Measurements from ENCODE around the gene LDLRAD1.
"Not testable (repeated sequence)": the region's sequence is repeated elsewhere in the genome, so short reads cannot be mapped to it uniquely, and the experiment has no call there.

LDLRAD1 gene

DNA sequence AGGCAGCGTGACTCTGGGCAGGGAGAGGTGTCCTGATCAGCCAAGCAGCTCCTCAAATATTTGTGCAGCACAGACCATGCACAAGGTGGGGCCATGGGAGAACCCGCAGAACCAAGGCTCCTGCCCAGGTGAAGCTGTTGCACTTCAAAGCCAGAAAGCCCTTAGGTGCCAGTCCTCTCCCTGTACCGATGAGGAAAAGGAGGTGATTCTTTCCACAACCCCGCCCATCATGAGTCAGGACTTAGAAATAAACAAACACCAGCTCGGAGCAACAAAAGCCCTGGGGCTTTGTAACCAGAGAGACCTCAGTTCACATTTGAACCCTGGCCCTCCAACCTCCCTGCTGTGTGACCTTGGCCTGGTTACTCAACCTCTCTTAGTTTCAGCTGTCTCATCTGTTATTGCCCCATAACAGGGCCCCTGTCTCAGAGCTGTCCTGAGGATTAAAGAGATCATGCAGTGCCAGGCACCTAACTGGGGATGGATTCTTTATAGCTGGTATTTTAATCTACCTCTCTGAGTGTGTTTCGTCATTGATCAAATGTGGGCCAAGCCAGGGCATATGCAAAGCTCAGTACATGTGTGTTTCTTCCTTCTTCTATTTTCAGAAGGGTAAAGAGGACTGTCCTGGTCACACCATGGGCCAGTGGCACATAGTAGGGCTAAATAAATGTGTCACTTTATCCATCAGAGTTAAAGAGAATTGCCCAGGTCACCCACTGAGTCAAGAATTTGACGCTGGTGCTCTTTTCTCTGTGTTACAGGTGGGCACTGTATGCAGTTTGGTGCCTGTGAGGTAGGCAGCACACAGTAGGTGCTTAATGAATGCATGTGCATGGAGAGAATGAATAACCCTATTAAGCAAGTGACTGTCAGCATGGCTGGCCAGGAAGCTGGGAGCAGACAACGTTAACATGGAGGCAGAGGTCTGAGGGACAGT lies 1.4 kb downstream of the LDLRAD1 start:
- DNase-seq = no peak

DNA sequence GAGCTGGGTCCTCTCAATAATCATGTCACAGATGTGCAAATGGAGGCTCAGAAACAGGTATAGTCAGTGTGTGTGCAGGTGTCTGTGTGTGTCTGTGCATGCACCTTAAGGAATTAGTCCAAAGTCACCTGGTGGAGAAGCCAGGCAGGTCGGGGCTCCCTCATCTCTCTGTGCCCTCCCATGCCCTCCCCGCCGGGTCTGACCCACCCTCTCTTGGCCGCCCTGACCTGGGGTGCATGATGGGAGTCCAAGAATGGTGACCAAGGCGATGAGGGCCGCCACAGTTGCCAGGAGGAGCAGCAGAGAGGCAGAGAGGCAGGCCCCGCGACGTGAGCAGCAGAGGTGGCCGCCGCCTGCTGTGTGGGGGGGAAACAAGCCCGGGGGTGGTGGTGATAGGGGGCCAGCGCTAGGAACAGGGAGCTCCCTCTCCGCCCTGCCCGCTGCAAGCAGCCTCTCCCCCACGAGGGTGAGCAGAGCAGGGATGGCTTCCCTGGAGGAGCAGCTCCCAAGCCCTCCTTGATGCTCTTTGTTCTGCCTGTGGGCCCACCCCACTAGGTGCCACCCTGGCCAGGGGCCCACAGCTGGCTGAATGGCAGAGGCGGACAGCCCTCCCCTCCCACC lies 3.9 kb downstream of the LDLRAD1 start:
- no peak for DNase-seq

DNA sequence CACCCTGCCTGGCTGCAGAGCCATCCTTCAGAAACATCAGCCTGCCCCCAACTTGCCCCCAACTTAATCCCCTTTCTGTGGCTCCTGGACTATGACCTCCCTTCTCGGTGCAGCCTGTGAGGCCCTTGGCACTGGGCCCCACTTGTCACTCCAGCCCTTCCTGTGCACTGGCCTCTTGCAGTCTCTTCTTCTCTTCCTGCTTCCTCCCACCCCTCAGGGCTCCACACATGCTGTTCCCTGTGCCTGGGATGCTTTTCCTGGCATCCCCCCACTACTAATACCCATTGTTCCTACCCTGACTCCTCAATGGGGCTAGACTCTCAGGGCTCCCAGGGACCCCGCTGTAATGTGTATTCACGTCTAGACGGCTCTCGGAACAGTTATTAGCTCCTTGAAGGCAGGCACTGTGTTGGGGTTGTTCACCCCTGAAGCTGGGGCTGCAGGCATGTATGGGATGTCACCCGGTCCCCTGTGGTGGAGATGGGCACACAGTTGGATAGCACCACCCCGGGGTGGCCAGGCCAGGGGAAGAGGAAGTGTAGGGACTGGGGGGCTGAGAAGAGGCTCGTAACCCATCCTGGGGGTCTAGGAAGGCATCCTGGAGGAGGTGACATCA lies 4.5 kb downstream of the LDLRAD1 start:
- DNase-seq = no peak

DNA sequence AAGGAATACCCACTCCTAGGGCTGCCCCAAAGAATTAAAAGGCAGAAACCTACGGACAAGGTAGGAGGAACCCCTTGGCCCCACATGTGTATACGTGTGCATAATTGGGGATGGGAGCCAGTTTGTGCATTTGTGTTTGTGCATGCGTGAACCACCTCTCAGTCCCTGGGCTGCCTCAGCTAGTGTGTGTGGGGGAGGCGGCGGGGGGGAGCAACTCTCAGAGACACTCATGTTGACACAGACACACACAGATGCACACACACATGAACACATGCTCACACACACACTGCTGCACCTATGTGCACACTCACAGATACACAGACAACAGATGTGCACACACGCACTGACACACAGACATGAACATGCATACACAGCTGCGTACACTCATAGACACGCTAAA lies 5.1 kb downstream of the LDLRAD1 start:
- no peak for DNase-seq

DNA sequence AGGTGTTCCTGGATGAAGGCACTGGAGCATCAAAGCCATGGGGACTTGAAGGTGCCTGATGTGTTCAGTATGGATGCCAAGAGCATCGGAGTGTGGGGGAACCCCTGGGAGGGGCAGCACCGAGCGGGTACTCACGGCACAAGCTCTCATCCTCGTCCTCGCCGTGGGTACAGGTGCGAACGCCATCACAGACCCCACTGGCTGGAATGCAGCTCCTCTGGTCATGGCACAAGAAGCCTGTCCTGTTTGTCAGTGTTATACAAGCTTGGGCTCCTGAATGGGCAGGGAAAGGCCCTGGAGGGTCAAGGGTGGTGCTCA lies 6.0 kb downstream of the LDLRAD1 start:
- no peak for DNase-seq

DNA sequence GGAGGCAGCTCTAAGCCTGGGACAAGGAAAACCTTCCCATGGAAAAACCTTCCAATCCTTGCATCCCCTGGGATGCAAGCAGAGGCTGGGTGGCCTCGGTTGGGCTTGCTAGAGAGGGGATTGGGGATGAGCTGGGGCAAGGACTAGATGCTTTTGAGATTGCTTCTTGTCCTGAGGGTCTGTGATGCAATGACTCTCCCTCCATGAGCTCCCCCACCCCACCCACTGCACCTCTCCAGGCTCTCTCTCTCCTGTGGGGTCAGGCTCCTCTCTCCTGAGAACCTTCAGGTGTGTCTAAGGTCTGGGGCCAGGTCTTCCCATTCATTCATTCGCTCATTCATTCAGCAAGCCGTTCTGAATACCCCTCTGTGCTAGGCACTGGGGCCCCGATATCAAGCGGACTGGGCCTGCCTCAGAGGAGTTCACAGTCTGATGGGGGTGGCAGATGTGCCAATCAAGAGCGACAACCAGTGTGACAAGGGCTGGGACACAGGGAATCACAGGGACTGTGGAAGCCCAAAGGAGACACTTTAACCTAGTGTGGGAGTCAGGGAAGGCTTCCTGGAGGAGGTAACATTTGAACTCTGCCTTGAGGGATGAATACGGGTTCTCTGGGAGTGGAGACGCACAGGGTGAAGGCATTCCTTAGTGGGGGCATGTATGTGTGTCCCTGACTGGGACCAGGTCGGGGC lies 6.5 kb downstream of the LDLRAD1 start:
- no peak for DNase-seq

DNA sequence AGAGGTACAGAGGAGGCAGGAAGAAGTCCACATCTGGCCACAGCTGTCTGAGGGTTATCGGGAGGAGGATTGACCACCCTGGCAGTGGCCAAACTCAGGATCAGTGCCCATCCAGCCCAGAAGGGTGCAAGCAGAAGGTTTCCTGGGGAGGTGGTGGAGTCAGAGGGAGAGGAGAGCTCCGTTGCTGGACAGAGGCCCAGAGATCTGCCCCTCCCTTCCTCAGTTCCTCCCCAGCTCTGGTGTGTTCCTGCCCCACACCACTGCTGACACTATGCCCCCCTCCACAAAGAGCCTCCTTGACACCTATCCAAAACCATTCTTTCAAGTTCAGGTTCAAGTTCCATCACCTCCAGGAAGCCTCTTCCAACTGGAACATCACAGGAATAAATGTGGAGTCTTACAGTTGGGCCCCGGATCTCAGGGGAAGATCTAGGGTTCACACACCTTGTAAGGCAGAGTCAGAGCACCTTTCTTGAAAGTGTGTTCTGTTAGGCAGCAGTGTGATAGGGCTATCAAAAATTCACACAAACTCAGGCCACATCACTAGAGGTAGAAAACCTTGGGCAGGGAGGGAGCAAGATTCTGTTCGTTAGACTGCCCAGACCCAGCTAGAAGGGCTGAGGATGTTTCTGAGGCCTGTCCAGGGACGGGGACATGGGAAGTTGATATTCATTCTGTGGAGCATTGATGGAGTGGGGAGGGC lies 7.4 kb downstream of the LDLRAD1 start:
- no peak for DNase-seq

DNA sequence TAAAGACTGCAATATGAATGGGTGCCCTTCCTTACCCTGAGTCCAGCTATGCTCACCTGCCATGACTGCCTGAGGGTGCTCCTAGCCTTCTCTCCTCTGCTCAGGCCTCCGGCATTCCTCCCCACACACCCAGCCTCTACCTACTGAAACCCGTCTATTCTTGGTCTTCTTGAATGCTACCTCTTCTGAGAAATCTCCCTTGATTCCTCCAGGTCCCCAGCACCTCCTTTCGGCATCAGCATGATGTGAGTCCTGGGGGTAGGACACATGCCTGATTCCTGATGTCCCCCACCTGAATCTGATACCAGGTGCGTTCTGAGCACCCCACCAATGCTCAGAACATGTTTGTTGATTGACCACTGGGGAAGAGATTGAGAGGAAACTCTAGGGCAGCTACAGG lies 8.6 kb downstream of the LDLRAD1 start:
- DNase-seq = no peak

DNA sequence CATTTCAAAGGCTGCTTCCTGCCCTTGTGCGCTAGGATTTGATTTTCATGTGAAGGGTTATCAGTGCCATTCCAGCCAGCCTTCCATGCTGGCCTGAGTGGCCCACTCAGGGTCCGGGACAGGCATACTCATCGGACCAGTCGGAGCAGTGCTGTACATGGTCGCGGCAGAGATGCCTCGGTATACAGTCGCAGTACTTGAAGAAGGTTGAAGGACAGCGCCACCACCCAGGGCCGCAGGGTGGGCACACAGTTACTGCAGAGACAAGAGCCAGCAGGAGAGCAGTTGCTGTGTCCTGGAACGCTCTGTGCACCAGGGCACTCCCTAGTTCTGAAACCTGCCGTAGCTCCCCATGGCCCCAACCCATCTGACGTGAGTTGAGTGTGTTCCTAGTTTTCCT lies 9.1 kb downstream of the LDLRAD1 start:
- DNase-seq = no peak

DNA sequence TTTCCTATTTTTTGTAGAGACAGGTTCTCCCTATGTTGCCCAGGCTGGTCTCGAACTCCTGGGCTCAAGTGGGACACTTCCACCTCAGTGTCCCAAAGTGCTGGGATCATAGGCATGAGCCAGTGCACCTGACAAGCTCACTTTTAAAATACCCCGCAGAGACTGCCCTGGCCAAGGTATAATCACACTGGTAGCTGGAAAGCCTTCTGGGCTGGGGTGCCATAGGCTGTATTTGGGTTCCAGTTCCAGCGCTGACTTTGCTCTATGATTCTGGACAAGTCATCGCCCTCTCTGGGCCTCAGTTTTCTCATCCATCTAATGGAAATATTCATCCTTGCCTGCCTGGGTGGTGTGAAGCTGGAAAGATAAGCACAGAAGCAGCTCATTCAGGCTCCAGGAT lies 10.4 kb downstream of the LDLRAD1 start:
- DNase-seq = no peak

DNA sequence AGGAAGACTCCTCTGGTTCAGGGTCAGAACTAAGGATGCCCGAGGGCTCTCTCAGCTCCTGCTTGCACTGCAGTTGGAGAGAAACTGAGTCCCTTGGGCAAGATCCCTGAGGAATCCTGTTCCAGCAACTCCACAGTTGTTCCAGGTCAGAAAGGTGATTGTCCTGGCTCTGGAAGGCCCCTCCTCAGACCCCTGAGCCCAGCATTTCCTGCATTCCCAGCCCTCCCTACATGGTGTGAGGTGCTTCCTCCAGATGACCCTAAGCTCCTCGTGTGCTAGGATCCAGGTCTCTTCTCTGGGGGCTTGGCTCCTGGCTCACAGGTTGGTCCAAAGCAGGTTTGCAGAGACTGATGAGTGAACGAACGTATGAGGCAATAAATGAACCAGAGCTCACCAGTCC lies 11.5 kb downstream of the LDLRAD1 start:
- DNase-seq = no peak

DNA sequence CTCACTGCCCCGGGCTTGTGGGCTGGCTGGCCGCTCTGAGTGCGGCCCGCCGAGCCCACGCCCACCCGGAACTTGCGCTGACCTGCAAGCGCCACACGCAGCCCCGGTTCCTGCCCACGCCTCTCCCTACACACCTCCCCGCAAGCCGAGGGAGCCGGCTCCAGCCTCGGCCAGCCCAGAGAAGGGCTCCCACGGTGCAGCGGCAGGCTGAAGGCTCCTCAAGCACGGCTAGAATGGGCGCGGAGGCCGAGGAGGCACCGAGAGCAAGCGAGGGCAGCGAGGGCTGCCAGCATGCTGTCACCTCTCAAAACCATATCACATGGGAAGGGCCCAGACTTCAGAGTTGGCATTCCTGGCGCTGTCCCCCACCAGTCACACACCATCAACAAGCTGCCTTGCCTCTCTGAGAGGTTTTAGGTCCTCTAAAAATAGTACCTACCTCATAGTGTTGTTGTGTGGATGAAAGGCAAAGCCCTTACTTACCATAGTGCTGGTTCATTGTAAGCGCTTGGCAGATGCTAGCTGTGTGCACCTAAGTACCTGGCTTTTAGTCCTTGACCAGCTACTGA lies 13.4 kb downstream of the LDLRAD1 start:
- no peak for DNase-seq

DNA sequence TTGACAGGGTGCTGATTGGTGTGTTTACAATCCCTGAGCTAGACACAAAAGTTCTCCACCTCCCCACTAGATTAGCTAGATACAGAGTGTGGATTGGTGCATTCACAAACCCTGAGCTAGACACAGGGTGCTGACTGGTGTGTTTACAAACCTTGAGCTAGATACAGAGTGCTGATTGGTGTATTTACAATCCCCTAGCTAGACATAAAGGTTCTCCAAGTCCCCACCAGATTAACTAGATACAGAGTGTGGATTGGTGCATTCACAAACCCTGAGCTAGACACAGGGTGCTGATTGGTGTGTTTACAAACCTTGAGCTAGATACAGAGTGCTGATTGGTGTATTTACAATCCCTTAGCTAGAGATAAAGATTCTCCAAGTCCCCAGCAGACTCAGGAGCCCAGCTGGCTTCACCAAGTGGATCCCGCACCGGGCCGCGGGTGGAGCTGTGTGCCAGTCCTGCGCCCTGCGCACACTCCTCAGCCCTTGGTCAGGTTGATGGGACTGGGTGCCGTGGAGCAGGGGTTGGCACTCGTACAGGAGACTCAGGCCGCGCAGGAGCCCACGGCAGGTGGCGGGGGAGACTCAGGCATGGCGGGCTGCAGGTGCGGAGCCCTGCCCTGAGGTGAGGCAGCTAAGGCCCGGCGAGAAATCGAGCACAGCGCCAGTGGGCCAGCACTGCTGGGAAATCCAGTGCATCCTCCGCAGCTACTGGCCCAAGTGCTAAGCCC lies 14.1 kb downstream of the LDLRAD1 start:
- not testable (repeated sequence) for DNase-seq

DNA sequence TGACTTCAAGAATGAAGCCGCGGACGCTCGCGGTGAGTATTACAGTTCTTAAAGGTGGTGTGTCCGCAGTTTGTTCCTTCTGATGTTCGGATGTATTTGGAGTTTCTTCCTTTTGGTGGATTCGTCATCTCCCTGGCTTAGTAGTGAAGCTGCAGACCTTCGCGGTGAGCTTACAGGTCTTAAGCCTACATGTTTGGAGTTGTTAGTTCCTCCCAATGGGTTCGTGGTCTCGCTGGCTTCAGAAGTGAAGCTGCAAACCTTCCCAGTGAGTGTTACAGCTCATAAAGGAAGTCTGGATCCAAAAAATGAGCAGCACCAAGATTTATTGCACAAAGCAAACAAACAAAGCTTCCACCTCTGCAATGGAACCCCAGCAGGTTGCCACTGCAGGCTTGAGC lies 14.7 kb downstream of the LDLRAD1 start:
- DNase-seq = no peak

DNA sequence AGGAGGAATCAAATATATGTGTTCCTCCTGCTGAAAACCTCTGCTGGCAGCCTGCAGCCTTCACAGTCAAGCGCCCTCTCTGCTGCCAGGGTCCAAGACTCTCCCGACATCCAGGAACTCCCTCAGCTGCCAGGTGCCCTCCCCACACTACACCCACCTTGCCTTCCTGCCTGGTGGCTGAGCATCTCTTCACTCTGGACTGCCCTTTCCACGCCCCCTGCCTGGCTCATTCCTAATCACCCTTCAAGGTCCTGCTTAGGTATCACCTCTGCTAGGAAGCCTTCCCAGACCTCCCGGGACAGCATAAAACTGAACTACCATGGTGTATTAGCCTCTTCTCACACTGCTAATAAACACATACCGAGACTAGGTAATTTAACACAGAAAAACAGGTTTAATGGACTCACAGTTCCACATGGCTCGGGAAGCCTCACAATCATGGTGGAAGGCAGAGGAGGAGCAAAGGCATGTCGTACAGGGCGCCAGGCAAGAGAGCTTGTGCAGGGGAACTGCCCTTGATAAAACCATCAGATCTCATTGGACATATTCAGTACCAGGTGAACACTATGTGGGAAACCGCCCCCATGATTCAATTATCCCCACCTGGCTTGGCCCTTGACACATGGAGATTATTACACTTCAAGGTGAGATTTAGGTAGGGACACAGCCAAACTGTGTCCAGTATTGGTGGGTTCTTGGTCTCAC lies 15.3 kb downstream of the LDLRAD1 start:
- DNase-seq = no peak

DNA sequence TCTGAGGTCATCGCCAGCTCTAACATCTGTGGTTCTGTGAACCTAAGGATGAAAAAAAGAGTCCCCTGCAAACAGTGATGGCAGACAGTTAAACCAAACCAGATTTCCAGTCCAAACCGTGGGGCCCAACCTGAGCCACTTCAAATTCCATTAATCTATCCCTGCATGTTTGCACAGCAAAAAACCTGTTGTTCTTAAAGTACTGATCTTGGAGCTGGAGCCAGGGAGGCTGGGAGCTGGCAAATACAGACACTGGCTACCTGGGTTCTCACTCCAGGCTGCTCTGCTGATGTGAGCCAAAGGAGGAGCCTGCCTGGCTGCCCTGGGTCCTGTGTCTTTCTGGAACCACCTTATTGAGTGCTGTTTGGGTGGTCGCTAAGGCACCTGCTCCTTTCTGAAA lies 16.4 kb downstream of the LDLRAD1 start:
- DNase-seq = no peak

DNA sequence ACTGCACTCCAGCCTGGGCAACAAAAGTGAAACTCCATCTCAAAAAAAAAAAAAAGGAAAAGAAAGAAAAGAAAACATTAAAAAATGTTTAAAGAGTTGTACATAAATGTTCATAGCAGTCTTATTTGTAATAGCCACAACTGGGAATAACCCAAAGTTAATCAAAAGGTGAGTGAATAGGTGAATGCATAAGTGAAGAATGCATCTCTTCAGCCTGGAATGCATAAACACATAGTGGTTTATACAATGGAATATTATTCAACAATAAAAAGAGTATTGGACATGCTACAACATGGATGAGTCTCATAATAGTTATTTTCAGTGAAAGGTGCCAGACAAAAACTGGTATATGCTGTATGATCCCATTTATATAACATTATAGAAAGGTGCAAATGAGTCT lies 18.1 kb downstream of the LDLRAD1 start:
- no peak for DNase-seq

DNA sequence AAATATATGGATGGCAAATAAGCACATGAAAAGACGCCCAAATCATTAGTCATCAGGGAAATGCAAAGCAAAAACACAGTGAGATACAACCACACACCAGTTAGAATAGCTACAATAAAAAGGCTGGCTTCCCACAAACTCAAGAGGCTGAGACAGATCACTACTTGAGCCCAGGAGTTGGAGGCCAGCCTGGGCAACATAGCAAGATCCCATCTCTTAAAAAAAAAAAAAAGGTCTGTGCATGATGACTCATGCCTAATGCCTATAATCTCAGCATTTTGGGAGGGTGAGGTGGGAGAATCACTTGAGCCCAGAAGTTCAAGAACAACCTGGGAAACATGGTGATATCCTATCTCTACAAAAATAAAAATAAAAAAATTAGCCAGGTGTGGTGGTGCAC lies 19.8 kb downstream of the LDLRAD1 start:
- DNase-seq = no peak

DNA sequence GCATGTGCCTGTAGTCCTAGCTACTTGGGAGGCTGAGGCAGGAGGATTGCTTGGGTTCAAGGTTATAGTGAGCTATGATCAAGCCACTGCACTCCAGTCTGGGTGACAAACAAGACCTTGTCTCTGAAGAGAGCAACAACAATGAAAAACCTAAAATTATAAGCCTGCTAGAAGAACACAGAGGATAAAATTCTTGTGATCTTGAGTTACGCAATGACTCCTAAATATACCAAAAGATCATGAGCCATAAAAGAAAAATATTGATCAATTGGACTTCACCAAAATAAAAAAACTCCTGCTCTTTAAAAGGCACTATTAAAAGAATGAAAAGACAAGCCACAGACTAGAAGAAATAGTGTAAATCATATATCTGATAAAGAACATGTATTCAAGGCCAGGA lies 22.3 kb downstream of the LDLRAD1 start:
- no peak for DNase-seq

DNA sequence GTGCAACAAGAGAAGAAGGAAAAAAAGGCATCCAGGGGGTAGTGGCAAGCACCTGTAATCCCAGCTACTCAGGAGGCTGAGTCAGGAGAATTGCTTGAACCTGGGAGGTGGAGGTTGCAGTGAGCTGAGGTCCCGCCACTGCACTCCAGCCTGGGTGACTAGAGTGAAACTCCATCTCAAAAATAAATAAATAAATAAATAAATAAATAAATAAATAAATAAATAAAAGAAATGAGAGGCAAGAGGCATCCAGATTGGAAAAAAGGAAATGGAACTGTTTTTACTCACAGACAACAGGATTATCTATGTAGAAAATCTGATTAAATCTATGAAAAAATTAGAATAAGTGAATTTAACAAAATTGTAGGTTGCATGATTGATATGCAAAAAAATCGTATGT lies 23.5 kb downstream of the LDLRAD1 start:
- DNase-seq = not testable (repeated sequence)

Measured in CD4-positive, alpha-beta T cell treated with Interleukin-21 for 1 hour (primary cell).